Transverse colon (tissue), 4 donors: ENCODE measurements around the gene SNX8. TPM values are rescaled to one million over a fixed set of nuclear protein-coding genes. Genes with fewer than 3 reads are reported as not detected.

Experiments
- DNase-seq: peaks from one replicate; pipeline ENCODE4 v3.0.0-alpha.2; 2019
- H3K27ac ChIP-seq, 4 donors: fragments of 200-600 bp; sonication (generic); 2 replicates each; pipeline ENCODE4 v1.5.1; 2016 to 2018; ENCODE audit warnings: inconsistent platforms in 4 of 4
- H3K27me3 ChIP-seq: fragments of 200-600 bp; sonication (generic); 2 replicates; pipeline ENCODE4 v1.5.1; 2017; ENCODE audit warnings: inconsistent platforms
- H3K36me3 ChIP-seq, 4 donors: fragments of 200-600 bp; sonication (generic); 2 replicates each; pipeline ENCODE4 v1.5.1; 2017 to 2019; ENCODE audit warnings: inconsistent platforms in 4 of 4
- H3K4me1 ChIP-seq, 4 donors: fragments of 200-600 bp; sonication (generic); 2 replicates each; pipeline ENCODE4 v1.5.1; 2017 to 2020; ENCODE audit warnings: inconsistent platforms in 4 of 4
- H3K4me3 ChIP-seq, 4 donors: fragments of 200-600 bp; sonication (generic); 1 replicate in 1 of 4; 2 replicates in 3 of 4; pipeline versions ENCODE4 v1.5.1 to v1.6.1; 2017 to 2019; ENCODE audit warnings: inconsistent platforms in 4 of 4
- H3K9me3 ChIP-seq, 2 donors: fragments of 200-600 bp; sonication (generic); 2 replicates each; pipeline ENCODE4 v1.5.1; 2017 to 2019; ENCODE audit warnings: inconsistent platforms in 2 of 2
- EP300 ChIP-seq: sonication (generic); formaldehyde crosslinking; IDR thresholded peaks from one replicate; pipeline ENCODE4 v1.6.1; 2017; ENCODE audit warnings: antibody characterized with exemption, low read depth
- POLR2A ChIP-seq: fragments of 450-650 bp; IDR thresholded peaks from one replicate; pipeline ENCODE4 v1.6.1; 2016; ENCODE audit warnings: antibody characterized with exemption, mild to moderate bottlenecking, moderate library complexity
- POLR2AphosphoS5 ChIP-seq, 3 donors: sonication (generic); formaldehyde crosslinking; IDR thresholded peaks; one replicate each; pipeline ENCODE4 v1.6.1; 2016; ENCODE audit warnings: antibody characterized with exemption in 3 of 3
- WGBS, 2 donors: methylation state at CpG; one replicate each; pipeline ENCODE4 v1.1.5; 2018; ENCODE audit warnings: low coverage in 1 of 2; 5-methylcytosine and 5-hydroxymethylcytosine counted together
- in situ Hi-C, 4 donors: fragments of 200-750 bp; cut with MboI; loops; one replicate each; pipeline versions ENCODE4 v1.15.0 to v1.15.1; 2017; ENCODE audit warnings: low sequenced_read_pairs in 3 of 4, low pct_ligation_motif_present in 1 of 4, low pct_unique_long_range_greater_than_20kb in 1 of 4
- intact Hi-C: fragments of 100-400 bp; cut with DNase I; formaldehyde crosslinking; loops from one replicate; pipeline ENCODE4 v1.15.1; 2023; ENCODE audit warnings: low total_unique reads
- total RNA-seq, 4 donors: library from RNA; depleted of rRNA; stranded (reverse); fragments of >200 nt; gene quantifications; one replicate each; pipeline ENCODE4 v1.1.0, GENCODE V29; 2016
- TF ChIP-seq, protein P1 (sequence below), 5 experiments: fragments of 200-600 bp in 3 of 5; fragments of 450-650 bp in 2 of 5; sonication (generic) in 3 of 5; IDR thresholded peaks; 1 replicate in 2 of 5; 2 replicates in 3 of 5; pipeline ENCODE4 v1.5.1; 2016 to 2017; ENCODE audit warnings: antibody characterized with exemption in 5 of 5, inconsistent platforms in 3 of 5, mild to moderate bottlenecking in 2 of 5, moderate library complexity in 1 of 5

Gene SNX8
- total RNA-seq, 4 donors from 2014 or later: 3.8 to 27.3 (median 9.2) TPM

DNA sequence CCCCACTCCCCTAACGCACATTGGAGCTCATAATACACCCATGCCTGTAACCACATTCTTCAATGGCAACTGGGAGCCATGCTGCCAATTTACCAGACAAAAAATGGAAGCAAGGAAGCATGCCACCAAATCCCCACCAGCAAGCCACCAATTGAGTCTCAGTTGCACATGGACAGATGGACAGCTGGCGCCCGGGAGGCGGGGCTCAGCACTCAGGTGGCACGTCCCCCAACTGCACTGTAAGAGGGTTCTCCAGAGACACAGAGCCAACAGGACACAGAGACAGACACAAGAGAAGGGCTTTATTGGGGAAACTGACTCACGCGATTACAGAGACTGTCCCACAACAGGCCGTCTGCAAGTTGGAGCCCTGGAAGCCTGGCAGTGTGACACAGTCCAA, 84.0 kb downstream of the SNX8 start:
- 90% methylated on average over 8 of the region's 8 CpGs; no CpG with 5 or more reads in 1 of the 2 donors for WGBS, 2 donors
- no peak overlapping the region for H3K27ac ChIP-seq
- intact Hi-C loops: no loop called here
- in situ Hi-C loops: loop anchor here in 2 of 4 donors (25.0 kb wide), 1 partner anchor 132 kb away; the partner anchor contains the start of gene EIF3B (in 2 of the 2)
- peaks cover 10 to 21% (median 20%) of the 10 kb centered on the region in 4 donors for H3K4me1 ChIP-seq
- no peak for TF ChIP-seq POLR2A
- TF ChIP-seq EP300: no peak
- TF ChIP-seq, protein P1, sequence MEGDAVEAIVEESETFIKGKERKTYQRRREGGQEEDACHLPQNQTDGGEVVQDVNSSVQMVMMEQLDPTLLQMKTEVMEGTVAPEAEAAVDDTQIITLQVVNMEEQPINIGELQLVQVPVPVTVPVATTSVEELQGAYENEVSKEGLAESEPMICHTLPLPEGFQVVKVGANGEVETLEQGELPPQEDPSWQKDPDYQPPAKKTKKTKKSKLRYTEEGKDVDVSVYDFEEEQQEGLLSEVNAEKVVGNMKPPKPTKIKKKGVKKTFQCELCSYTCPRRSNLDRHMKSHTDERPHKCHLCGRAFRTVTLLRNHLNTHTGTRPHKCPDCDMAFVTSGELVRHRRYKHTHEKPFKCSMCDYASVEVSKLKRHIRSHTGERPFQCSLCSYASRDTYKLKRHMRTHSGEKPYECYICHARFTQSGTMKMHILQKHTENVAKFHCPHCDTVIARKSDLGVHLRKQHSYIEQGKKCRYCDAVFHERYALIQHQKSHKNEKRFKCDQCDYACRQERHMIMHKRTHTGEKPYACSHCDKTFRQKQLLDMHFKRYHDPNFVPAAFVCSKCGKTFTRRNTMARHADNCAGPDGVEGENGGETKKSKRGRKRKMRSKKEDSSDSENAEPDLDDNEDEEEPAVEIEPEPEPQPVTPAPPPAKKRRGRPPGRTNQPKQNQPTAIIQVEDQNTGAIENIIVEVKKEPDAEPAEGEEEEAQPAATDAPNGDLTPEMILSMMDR (IDR thresholded peaks at IDR 0.05): no peak
- no peak for TF ChIP-seq POLR2AphosphoS5 (IDR thresholded peaks at IDR 0.05)
- H3K4me3 ChIP-seq: no peak overlapping the region
- H3K27me3 ChIP-seq: no peaks in the 10 kb centered on the region
- no peak for DNase-seq
- H3K9me3 ChIP-seq: no peaks in the 10 kb centered on the region
- peaks cover 0 to 10% (median 3%) of the 10 kb centered on the region in 4 donors for H3K36me3 ChIP-seq

DNA sequence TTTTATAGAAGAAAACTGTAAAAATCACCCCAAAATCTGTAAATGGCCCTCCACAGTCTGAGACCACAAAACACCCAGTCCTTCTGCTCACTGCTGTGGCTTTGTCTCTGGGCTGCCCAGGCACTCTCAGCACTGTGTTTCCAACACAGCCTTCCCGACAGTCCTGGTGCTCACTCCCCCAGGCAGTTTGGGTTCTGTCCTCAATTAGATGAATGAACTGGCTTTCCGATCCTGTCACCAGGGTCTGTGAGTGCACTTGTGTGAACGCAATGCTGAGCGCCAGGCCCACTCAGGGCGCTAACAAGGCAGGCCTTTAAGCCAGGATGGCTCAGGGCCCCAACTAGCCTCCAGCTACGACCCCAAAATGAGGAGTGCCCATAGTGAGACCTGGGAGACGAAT, 84.8 kb downstream of the SNX8 start:
- H3K4me3 ChIP-seq: no peak overlapping the region
- H3K36me3 ChIP-seq: peaks cover 0 to 3% (median 0%) of the 10 kb centered on the region in 4 donors
- peaks cover 10 to 21% (median 20%) of the 10 kb centered on the region in 4 donors for H3K4me1 ChIP-seq
- WGBS, 2 donors: 91% methylated on average over 7 of the region's 7 CpGs; no CpG with 5 or more reads in 1 of the 2 donors
- intact Hi-C loops: no loop called here
- no peaks in the 10 kb centered on the region for H3K27me3 ChIP-seq
- H3K27ac ChIP-seq: no peak overlapping the region
- DNase-seq: no peak
- in situ Hi-C loops: loop anchor here in 2 of 4 donors (25.0 kb wide), 1 partner anchor 133 kb away; the partner anchor contains the start of gene EIF3B (in 2 of the 2)
- TF ChIP-seq POLR2A: no peak
- TF ChIP-seq, protein P1 (IDR thresholded peaks at IDR 0.05): no peak
- no peak for TF ChIP-seq EP300
- no peak for TF ChIP-seq POLR2AphosphoS5 (IDR thresholded peaks at IDR 0.05)
- no peaks in the 10 kb centered on the region for H3K9me3 ChIP-seq

DNA sequence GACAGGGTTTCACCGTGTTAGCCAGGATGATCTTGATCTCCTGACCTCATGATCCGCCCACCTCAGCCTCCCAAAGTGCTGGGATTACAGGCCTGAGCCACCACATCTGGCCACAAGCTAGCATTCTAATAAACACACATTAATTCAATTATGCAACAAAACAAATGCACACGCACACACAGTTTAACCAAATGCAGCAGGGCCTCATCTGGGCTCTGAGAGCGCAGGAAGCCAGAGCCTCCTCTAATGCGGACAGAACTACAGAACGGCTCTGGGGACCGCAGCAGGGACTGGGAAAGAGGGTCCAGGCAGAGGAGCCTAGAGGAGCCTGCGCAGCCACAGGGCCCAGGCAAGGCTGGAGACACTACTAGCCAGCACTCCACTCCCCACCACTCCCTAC, 85.3 kb downstream of the SNX8 start:
- intact Hi-C loops: no loop called here

DNA sequence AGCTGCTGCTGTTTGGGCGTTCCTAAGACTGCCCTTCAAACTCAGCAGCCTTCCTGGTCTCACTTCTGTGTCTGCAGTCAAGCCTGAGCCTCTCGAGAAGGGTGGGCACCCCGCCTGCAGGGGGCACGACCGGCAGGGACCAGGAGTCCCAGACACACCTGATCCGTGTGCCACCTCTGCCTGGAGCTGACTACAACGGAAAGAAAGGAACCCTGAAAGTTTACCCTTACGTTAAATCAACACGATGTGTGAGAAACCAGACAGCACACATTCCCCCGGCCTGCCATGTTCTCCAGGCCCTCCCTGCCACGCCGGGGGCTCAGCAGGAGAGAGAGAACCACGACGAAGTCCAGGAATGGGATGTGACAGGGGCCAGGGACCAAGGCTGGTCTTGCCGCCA, 86.5 kb downstream of the SNX8 start:
- Histone ChIP-seq H3K27ac (no peak overlapping the region), H3K36me3 (no peaks in the 10 kb centered on the region), H3K4me1 (peaks cover 10 to 17% (median 15%) of the 10 kb centered on the region in 4 donors), H3K27me3 (no peaks in the 10 kb centered on the region), H3K9me3 (no peaks in the 10 kb centered on the region), H3K4me3 (no peak overlapping the region)
- no peak for DNase-seq
- intact Hi-C loops (no loop called here), in situ Hi-C loops (loop anchor here in 2 of 4 donors (25.0 kb wide), 1 partner anchor 135 kb away; the partner anchor contains the start of gene EIF3B (in 2 of the 2))
- TF ChIP-seq, protein P1 (IDR thresholded peaks at IDR 0.05): no peak
- 75 to 93% methylated on average over 4 to 15 of the region's 15 CpGs for WGBS, 2 donors

More for the DNA sequence above, 85.3 kb downstream of the SNX8 start:
- TF ChIP-seq, protein P1 (IDR thresholded peaks at IDR 0.05): no peak
- TF ChIP-seq POLR2AphosphoS5 (IDR thresholded peaks at IDR 0.05) (no peak), POLR2A (no peak), EP300 (no peak)
- no peaks in the 10 kb centered on the region for H3K27me3 ChIP-seq
- H3K9me3 ChIP-seq: no peaks in the 10 kb centered on the region
- no peak overlapping the region for H3K4me3 ChIP-seq
- in situ Hi-C loops: loop anchor here in 2 of 4 donors (25.0 kb wide), 1 partner anchor 133 kb away; the partner anchor contains the start of gene EIF3B (in 2 of the 2)
- H3K27ac ChIP-seq: no peak overlapping the region
- H3K4me1 ChIP-seq: peaks cover 10 to 21% (median 20%) of the 10 kb centered on the region in 4 donors
- 85% methylated on average over 8 of the region's 8 CpGs; no CpG with 5 or more reads in 1 of the 2 donors for WGBS, 2 donors
- no peaks in the 10 kb centered on the region for H3K36me3 ChIP-seq
- DNase-seq: no peak
